Measurements from ENCODE around the gene SLC35A5.
"Not testable (repeated sequence)": the region's sequence is repeated elsewhere in the genome, so short reads cannot be mapped to it uniquely, and the experiment has no call there.

SLC35A5 gene, protein sequence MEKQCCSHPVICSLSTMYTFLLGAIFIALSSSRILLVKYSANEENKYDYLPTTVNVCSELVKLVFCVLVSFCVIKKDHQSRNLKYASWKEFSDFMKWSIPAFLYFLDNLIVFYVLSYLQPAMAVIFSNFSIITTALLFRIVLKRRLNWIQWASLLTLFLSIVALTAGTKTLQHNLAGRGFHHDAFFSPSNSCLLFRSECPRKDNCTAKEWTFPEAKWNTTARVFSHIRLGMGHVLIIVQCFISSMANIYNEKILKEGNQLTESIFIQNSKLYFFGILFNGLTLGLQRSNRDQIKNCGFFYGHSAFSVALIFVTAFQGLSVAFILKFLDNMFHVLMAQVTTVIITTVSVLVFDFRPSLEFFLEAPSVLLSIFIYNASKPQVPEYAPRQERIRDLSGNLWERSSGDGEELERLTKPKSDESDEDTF

DNA sequence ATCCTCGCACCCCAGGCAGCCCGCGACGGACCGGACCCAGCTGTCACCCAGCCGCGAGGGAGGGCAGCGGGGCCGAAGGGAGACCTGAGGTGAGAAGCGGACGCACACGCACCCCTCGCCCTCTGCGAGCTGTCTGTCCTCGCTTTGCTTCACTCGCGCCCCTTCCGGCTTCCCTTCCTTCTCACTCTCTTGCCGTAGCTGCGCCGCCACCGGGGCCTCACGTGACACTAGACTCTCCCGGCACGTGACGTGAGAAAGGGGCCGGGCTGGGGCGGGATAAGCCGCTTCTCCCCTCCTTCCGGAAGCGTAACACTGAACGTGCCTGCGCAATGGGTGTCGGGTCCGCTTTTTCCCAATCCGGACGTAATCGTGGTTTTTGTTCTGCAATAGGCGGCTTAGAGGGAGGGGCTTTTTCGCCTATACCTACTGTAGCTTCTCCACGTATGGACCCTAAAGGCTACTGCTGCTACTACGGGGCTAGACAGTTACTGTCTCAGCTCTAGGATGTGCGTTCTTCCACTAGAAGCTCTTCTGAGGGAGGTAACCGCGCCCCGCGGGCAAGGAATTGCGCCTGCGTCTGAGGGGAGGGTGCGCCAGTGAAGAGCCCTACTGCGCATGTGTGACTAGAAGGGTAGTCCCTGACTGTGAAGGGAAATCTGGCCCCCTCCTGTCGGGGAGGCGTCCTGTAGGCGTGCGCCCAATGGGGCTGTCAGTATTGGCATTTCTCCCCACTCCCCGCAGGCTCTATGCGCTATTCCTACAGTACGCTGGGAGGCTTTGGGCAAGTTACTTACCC, at the start of gene SLC35A5, which contains the start of gene ATG3:
Gene SLC35A5, plus strand, starts transcription at position 312 of the 796 bp plus-strand sequence. CDS start 1,359 bp downstream, outside the sequence.
Gene ATG3, minus strand, starts transcription at position 229 of the 796 bp plus-strand sequence. CDS start 434 bp downstream, outside the sequence.
- DNase-seq: peak; percentile 98

DNA sequence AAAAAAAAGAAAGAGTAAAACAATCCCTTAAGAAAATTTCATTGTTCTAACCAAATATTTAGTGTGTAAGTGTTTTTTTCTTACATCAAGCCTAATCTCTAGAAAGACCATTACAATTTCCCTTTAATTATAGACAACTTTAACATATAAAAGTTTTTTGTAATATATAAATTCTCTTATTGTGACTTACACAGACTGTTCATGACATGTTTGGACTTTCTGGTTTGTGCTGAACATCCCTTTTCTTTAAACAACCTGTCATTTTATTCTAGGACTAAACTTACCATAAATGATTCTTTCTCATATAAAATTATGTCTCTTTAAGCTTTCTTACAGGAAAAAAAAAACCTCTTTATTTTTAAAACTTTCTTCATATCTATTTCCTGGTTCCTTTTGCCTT, 49.5 kb upstream of the SLC35A5 start:
- no peak for DNase-seq

DNA sequence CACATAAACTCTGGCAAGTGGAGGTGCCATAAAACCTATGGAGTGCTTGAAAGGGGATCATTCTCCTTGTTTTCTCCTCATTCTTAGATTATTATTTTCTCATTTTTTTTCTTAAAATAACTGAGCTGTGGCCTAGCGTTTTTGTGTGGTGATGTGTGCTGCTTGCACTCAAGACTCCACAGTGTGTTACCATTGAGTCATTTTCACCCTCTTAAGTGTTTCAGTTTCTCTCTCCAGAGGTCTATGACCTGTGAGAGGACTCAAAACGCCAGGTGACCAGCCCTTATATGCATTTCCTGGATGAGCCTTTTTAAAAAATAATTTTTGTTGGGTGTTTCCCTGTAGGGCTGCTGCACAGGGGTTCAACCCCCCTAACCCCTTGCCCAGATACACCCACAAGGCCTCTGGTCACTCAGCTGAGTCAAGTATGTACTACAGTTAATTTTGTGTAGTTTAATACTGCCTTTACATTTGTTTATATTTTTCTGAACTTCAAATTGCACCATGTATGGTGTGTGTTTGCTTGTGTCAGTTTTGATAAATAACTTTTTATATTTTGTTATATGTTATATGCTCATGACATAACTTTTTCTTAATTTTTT, 47.2 kb upstream of the SLC35A5 start:
- DNase-seq: no peak

DNA sequence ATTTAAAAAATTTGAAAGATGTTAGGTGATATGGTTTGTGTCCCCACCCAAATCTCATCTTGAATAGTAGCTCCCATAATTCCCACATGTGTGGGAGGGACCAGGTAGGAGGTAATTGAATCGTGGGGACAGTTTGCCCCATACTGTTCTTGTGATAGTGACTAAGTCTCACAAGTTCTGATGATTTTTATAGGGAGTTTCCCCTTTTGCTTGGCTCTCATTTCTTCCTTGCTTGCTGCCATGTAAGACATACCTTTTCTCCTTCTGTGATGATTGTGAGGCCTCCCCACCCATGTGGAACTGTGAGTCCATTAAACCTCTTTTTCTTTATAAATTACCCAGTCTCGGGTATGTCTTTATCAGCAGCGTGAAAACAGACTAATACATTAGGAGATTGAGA, 42.9 kb upstream of the SLC35A5 start:
- DNase-seq: not testable (repeated sequence)

DNA sequence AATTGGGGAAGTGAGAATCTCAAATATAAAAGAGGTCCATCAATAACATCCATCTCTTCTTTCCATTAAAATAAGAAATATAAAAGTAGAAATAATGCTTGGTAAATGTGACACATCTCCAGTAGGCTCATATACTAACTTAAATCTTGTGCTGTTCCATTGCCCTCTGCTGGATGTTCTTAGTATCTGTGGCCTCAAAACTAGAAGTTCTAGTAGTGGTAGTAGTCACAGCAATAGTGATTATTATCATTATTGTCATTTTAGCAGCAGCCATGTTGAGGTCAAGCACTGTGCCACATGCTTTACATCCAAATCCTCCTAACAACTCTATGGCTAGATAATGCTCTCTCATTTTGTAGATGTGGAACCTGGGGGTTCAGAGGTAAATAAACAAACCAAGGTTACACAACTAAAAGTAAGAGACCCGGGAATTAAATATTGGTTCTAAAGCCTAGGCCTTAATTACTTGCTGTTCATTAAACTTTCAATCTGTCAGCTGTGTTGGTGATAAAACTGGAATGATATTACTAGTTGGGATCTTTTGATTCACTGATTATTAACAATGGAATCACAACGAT, 42.3 kb upstream of the SLC35A5 start:
- peak; percentile 77 for DNase-seq

DNA sequence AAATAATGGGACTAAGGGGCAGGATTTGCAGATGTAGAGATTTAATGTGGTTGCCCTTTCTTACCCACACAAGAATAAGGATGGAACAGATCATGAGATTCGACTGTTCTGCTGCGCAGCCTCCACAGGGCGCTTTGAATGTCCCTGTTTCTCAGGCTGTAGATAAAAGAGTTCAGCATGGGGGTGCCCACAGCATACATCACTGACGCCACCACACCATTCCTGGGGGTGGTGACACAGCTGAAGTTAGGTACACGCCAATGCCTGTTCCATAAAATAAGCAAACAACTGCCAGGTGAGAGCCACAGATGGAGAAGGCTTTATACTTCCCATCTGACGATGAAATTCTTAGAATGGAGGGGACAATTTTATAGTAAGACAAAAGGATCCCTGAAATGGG, 37.7 kb upstream of the SLC35A5 start:
- not testable (repeated sequence) for DNase-seq

DNA sequence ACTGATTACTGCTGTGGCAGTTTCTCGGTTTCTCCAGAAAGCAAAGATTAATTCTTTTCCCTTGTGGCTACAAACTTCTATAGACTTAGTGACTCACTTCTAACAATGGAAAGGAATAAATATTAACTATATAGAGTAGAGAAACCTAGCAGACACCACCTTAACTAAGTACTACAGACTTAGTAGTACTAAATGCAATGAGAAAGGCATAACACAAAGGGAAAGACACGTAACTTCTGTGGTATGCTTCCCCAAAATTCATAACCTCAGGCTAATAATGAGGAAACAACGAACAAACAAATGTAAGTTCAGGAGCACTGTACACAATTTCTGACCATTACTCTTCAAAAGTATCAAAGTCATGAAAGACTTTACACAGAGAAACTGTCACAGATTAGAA, 31.3 kb upstream of the SLC35A5 start:
- no peak for DNase-seq

DNA sequence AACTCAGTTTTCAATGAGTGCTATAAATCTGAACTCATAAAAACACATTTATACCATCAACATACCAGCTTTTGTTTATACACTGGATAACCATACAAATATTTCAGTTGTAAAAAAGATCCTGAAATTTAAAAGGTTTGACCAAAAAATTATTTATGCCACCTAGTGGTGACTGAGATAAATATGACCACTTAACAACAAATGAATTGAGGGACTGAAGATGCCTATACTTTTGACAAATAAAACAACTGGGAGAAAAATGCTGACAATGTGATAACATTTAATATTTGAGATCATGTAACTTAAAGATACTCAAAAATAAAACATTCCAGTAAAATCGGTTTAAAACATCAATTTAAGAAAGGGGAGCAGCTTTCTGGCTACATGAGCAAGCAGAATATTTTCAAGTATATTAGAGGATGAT, 30.5 kb upstream of the SLC35A5 start:
- peak; percentile 46 for DNase-seq

DNA sequence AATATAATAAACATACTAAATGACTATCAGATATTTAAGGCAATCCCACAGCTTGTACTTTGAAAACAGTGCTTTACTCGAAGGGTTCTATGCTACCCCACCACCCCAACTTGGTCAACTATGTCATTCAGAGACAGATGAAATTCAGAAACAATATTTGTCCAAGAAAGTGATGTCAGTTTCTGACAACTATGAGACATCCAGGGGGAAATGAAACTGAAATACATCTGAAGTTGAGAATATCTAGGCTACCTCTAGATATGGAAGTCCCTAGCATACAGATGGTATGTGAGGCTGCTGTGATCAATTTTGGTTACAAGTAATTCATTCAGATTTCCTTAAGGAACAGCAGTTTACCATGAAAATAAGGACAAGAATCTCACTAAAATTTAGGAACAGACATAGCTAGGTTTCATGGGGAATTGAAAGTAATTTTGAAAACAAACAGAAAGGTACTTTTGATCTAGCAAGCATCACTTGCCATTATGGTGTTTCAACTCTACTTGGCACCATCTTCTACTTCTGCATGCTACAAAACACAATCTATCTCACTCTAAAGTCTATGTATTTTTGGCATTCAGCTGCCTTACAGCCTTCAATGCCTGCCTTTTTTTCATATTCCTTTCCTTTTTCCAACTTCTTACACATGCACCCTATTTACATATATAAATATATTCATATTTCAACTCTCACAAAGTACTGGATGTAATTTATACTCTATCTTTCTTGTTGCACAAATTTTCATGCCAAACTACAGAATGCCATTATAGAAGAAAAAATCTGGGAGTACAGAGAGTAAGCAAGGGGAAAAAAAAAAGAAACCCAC, 21.8 kb upstream of the SLC35A5 start:
- DNase-seq: no peak

DNA sequence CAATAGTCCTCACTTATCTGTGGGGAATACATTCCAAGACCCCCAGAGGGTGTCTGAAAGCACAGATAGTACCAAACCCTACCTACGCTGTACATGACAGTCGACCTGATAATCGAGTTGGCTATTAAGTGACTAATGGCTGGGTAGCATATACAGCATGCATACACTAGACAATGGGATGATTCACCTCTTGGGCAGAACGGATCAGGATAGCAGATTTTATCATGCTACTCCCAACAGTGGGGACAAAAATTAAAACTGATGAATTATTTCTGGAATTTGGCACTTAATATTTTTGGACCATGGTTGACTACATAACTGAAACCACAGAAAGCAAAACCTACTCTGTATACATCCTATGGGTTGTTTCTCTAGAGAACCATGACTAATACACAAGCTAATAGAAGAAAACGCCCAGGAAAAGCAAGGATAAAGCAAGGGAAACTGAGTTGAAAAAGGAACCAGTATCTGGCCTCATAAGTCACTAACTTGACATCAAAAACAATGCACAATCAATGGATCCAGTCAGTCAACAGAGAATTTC, 15.6 kb upstream of the SLC35A5 start:
- DNase-seq: no peak

DNA sequence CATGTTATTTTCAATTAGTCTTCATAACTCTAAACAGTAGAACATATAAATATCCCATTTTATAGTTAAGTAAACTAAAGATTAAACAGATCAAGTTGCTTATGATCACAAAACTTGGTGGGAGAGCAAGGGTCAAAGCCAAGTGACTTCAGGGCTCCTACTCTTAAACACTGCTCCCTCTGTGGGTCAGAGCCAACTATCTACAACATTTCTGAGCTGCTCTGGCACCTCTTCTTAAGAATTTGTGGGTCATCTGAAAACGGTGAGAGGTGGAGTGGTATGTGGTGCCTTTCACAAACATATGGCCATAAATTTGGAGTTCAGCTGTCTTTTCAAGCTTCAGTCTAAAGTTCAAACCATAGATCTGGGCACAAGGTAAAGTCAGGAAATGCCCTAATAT, 11.0 kb upstream of the SLC35A5 start:
- no peak for DNase-seq

DNA sequence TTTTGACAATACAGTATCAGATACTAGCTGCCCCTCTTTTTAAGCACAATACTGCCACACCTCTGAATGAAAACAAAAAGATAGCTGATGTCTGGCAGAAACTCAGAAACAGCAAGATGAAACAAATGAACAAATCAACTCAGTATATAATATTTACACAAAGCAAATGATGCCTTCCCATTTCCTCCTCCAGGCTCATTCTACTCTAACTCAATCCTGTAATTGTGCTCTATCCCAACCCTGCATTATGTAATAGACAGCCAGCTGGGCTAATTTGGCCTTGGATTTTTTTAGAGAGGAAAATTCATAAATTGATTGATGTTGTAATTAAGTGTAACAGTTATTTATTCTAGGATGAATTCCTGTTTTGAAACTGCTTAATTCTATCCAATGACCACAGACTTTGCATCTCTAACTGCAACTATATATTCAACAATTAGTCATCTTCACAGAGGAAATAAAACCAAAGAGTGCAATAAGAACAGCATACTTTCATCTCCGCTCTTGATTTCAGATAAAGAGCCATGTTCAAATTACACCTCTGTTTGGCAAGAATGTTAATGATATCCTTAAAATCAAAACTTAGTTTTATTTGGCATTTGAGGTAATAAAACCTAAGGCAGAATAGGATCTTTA, 6.2 kb upstream of the SLC35A5 start:
- DNase-seq: no peak

DNA sequence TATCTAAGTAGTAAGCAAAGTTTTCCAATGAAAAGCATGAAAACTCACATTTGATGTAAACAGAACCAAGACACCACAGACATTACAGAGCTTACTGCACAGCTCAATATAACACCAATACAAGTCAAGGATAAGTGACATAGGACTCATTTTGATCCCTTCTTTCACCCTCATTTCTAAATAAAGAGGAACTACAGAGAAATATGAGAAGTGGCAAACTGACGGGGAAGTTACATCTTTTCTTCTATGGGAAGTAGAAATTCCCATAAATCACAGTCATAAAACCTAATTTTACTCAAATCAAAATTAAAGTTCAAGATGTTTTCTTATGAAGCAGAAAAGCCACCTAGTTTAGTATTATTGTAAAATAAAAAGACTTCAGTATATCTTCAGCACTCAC, 3.9 kb upstream of the SLC35A5 start:
- no peak for DNase-seq

DNA sequence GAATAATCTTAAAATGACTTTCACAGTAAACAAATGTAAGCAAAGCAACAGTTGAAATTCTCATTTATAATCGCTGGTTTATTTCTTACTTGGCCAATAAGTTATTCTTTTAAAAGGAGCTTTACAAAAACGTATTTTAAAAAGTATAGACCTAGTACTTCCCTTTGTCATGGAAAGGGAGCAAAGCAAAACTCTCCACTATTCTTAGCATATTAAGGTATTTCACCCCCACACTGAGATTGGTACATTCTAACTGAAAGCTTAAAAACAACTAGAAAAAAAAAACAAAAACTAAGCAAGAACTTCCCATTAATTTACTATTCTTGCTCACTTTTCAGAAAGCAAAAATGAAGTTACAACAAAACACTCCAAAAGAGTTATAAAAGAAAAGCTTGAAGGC, 1.5 kb upstream of the SLC35A5 start:
- DNase-seq: no peak

DNA sequence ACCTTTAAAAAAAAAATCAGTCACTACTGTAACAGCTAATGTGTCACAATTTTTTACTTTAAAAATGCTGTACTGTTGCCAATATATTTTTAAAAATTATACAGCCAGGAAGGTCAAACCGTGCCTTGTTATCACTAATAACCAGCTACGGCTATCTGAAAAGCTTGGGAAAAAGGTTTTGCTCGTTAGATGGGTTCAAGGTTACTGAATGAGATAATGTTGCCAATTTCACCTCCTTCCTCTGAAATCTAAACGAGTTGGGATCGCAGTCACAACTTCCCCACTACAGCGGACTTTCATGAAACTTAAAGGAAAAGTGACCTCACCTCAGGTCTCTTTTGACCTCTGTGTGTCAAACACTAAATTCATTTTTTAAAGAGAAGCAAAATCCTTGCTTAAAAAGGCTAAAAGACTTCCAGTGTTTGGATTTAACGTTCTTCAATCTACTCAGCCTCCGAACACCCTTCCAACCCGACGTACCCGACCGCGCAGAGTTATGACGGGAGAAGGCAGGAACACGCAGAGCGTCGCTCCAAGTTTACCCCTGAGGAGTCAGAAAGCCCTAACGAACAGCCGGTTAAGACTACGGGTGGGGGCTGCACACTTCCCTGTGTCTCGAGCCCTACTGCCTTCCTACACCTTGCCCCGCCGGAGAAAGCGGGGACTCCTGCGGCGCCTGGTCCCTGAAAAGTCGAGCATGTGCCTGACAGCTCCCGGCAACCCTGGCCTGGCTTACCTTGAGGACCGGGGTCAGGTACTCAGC, 943 bp upstream of the SLC35A5 start:
- DNase-seq: peak; percentile 64

DNA sequence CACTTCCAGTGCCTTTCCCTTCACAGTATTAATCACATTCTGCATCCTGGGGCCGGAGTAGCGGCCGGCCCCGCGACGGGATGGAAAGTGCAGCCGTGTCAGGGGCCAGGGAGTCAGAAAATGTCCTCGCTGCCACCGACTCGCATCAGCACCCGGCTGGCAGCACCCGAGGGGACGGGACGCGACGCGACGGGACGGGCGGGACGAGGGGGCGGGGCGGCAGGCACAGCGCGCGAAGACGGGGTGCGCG, 436 bp upstream of the SLC35A5 start:
- DNase-seq: no peak

DNA sequence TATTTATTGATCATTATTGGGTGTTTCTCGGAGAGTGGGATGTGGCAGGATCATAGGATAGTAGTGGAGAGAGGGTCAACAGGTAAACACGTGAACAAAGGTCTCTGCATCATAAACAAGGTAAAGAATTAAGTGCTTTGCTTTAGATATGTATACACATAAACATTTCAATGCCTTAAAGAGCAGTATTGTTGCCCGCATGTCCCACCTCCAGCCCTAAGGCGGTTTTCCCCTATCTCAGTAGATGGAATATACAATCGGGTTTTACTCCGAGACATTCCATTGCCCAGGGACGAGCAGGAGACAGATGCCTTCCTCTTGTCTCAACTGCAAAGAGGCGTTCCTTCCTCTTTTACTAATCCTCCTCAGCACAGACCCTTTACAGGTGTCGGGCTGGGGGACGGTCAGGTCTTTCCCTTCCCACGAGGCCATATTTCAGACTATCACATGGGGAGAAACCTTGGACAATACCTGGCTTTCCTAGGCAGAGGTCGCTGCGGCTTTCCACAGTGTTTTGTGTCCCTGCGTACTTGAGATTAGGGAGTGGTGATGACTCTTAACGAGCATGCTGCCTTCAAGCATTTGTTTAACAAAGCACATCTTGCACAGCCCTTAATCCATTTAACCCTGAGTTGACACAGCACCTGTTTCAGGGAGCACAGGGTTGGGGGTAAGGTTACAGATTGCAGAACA, 2.5 kb downstream of the SLC35A5 start:
- not testable (repeated sequence) for DNase-seq

DNA sequence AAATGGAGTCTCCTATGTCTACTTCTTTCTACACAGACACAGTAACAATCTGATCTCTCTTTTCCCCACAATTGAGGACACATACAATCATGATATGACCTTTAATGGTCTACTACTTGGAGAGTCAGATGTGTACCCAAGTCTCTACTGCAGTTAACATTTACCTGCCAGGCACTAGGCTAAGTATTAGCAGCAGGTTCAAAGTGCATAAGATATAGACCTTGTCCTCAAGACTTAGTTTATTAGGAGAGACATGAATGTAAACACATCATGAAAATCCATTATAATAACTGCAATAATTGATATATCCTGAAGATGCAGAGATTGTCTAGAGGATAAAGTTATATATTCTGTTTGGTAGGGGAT, 3.1 kb downstream of the SLC35A5 start:
- DNase-seq: no peak

DNA sequence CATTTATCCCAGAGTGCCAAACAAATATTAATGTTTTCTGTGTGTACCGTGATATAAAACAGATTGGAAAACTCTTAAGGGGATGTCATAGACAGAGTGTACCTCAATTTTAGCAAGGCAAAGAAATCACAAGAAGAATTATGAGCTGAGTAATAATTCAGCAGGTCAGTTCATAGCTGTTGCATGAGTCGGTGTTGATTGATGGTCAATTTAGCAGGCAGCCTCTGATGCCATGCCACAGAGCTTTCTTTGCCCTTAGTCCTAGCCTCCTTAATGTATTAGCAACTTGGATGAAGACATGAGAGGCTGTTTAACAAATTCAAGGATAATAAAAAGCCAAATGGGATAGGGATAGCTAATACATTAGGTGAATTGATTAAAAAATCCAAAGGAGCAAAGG, 6.8 kb downstream of the SLC35A5 start:
- DNase-seq: no peak

DNA sequence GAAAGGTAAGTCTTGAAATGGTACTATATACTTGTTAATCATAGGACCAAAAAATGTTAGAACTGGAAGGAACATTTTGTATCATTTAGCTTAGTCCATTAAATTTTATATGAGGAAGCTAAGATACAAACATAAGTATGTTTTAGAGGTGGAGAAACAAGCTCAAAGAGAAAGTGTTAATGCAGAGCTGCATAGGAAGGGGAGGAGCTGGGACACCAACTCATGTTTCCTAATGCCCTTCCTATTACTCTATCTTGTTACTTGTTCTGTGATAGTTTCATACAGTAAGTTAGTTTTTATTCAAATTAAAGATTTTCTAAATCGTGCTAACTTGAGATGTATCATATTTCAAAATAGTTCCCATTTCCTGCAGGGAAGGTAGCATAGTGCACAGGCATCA, 7.4 kb downstream of the SLC35A5 start:
- no peak for DNase-seq
